GM18951 (cell line): ENCODE data around the gene ZC3H15.
"Not testable (repeated sequence)": the region's sequence is repeated elsewhere in the genome, so short reads cannot be mapped to it uniquely, and the experiment has no call there.

Experiments used
- POLR2A ChIP-seq: IDR thresholded peaks from 4 replicates; pipeline ENCODE4 v1.6.1; 2011; ENCODE audit warnings: mild to moderate bottlenecking; ENCODE audit not compliant: insufficient read length, insufficient read depth; ENCODE audit errors: extremely low read depth
- in situ Hi-C: fragments of 300-500 bp; cut with MboI; formaldehyde crosslinking; loops from one replicate; pipeline ENCODE4 v1.12.0; 2022; ENCODE audit warnings: low sequenced_read_pairs, mixed read lengths, inconsistent platforms; ENCODE audit not compliant: unreplicated experiment

ZC3H15 gene

GRCh38 chr2:186517090-186517489 lies 31.0 kb downstream of the ZC3H15 start:
- in situ Hi-C loops, result no loop called here
- TF ChIP-seq POLR2A, result no peak

- no peak for TF ChIP-seq POLR2A
- in situ Hi-C loops, result no loop called here
Measured at GRCh38 chr2:186518291-186518690, 32.2 kb downstream of the ZC3H15 start.

GRCh38 chr2:186518945-186519344 lies 32.9 kb downstream of the ZC3H15 start:
- TF ChIP-seq POLR2A, result no peak
- in situ Hi-C loops, result no loop called here

GRCh38 chr2:186521570-186522153 lies 35.6 kb downstream of the ZC3H15 start:
- in situ Hi-C loops, result not testable (repeated sequence)

GRCh38 chr2:186522450-186522849 lies 36.4 kb downstream of the ZC3H15 start:
- no peak for TF ChIP-seq POLR2A
- in situ Hi-C loops, result no loop called here

- in situ Hi-C loops, result no loop called here
- no peak for TF ChIP-seq POLR2A
Measured at GRCh38 chr2:186523791-186524190, 37.7 kb downstream of the ZC3H15 start.

GRCh38 chr2:186526281-186526680 lies 40.2 kb downstream of the ZC3H15 start:
- in situ Hi-C loops, result no loop called here
- no peak for TF ChIP-seq POLR2A

- in situ Hi-C loops, result no loop called here
- no peak for TF ChIP-seq POLR2A
Measured at GRCh38 chr2:186530314-186530713, 44.3 kb downstream of the ZC3H15 start.

- in situ Hi-C loops, result no loop called here
- no peak for TF ChIP-seq POLR2A
Measured at GRCh38 chr2:186531257-186531775, 45.3 kb downstream of the ZC3H15 start.

- TF ChIP-seq POLR2A, result no peak
- in situ Hi-C loops, result no loop called here
Measured at GRCh38 chr2:186532891-186533290, 46.8 kb downstream of the ZC3H15 start.

GRCh38 chr2:186533717-186534116 lies 47.7 kb downstream of the ZC3H15 start:
- no peak for TF ChIP-seq POLR2A
- in situ Hi-C loops, result no loop called here

- in situ Hi-C loops, result no loop called here
- no peak for TF ChIP-seq POLR2A
Measured at GRCh38 chr2:186534406-186534805, 48.3 kb downstream of the ZC3H15 start.

GRCh38 chr2:186535861-186536260 lies 49.8 kb downstream of the ZC3H15 start:
- TF ChIP-seq POLR2A, result no peak
- in situ Hi-C loops, result no loop called here

GRCh38 chr2:186537019-186537418 lies 51.0 kb downstream of the ZC3H15 start:
- in situ Hi-C loops, result no loop called here
- TF ChIP-seq POLR2A, result no peak

- in situ Hi-C loops, result no loop called here
Measured at GRCh38 chr2:186540941-186541340, 54.9 kb downstream of the ZC3H15 start.

GRCh38 chr2:186542002-186542401 lies 55.9 kb downstream of the ZC3H15 start:
- no peak for TF ChIP-seq POLR2A
- in situ Hi-C loops, result no loop called here

More at GRCh38 chr2:186540941-186541340, 54.9 kb downstream of the ZC3H15 start:
- TF ChIP-seq POLR2A, result no peak
